ENCODE measurements around the gene FAU. TPM values are rescaled to one million over a fixed set of nuclear protein-coding genes. Genes with fewer than 3 reads are reported as not detected.
"Not testable (repeated sequence)": the region's sequence is repeated elsewhere in the genome, so short reads cannot be mapped to it uniquely, and the experiment has no call there.

Gene FAU
- total RNA-seq, 2 experiments from 2014 or later = 1,125 to 1,182 TPM

GRCh38 chr11:65128182-65129145, 6.5 kb upstream of the FAU start:
- ATAC-seq (no peak), DNase-seq (no peak)
- H3K4me3 Mint-ChIP-seq = no peak overlapping the region
- CTCF ChIA-PET = interaction anchor here (0.7 to 0.9 kb wide), 2 partner anchors 16 to 260 kb away, joined by 3 read pairs; no protein-coding TSS in a partner anchor
- intact Hi-C loops (cut with DNase I, micrococcal nuclease) = no loop called here
- H3K9me3 Mint-ChIP-seq (ENCODE audit: low read depth) = no peaks in the 10 kb centered on the region
- POLR2A ChIA-PET = interaction anchor here (0.6 to 1.1 kb wide), 2 partner anchors 205 to 316 kb away, joined by 3 to 4 read pairs; partner anchors contain the start of gene DPF2
- peaks cover 20% of the 10 kb centered on the region for H3K4me1 Mint-ChIP-seq
- peaks cover 30% of the 10 kb centered on the region for H3K36me3 Mint-ChIP-seq (ENCODE audit: low read depth)
- H3K27me3 Mint-ChIP-seq = no peaks in the 10 kb centered on the region
- H3K27ac Mint-ChIP-seq = no peak overlapping the region

- no peaks in the 10 kb centered on the region for H3K9me3 Mint-ChIP-seq (ENCODE audit: low read depth)
- peaks cover 26% of the 10 kb centered on the region for H3K36me3 Mint-ChIP-seq (ENCODE audit: low read depth)
- no peak overlapping the region for H3K4me3 Mint-ChIP-seq
- DNase-seq = no peak
- H3K27ac Mint-ChIP-seq = no peak overlapping the region
- peaks cover 17% of the 10 kb centered on the region for H3K4me1 Mint-ChIP-seq
- no peak for ATAC-seq
- ChIA-PET POLR2A (interaction anchor here (0.6 to 1.1 kb wide), 2 partner anchors 206 to 315 kb away, joined by 3 to 4 read pairs; partner anchors contain the start of gene DPF2), CTCF (interaction anchor here (0.7 to 1.1 kb wide), 2 partner anchors 16 to 70 kb away, joined by 3 to 4 read pairs; partner anchors contain the start of gene TM7SF2)
- intact Hi-C loops (cut with DNase I, micrococcal nuclease) = no loop called here
- H3K27me3 Mint-ChIP-seq = no peaks in the 10 kb centered on the region
Measured at GRCh38 chr11:65127473-65128181, 5.7 kb upstream of the FAU start.

- CTCF ChIA-PET = interaction anchor here (1.1 kb wide), 1 partner anchor 15 kb away, joined by 4 read pairs; the partner anchor contains the start of gene TM7SF2
- POLR2A ChIA-PET = interaction anchor here (0.6 kb wide), 1 partner anchor 19 kb away, joined by 6 read pairs; no protein-coding TSS in a partner anchor
- Mint-ChIP-seq H3K4me3 (no peak overlapping the region), H3K27me3 (no peaks in the 10 kb centered on the region), H3K9me3 (ENCODE audit: low read depth) (no peaks in the 10 kb centered on the region), H3K4me1 (peaks cover 14% of the 10 kb centered on the region), H3K27ac (no peak overlapping the region), H3K36me3 (ENCODE audit: low read depth) (peaks cover 28% of the 10 kb centered on the region)
- intact Hi-C loops (cut with DNase I, micrococcal nuclease) = no loop called here
- no peak for ATAC-seq
- no peak for DNase-seq
Measured at GRCh38 chr11:65126624-65127274, 4.8 kb upstream of the FAU start.

- ATAC-seq (no peak), DNase-seq (no peak)
- H3K27me3 Mint-ChIP-seq = no peaks in the 10 kb centered on the region
- peaks cover 20% of the 10 kb centered on the region for H3K4me1 Mint-ChIP-seq
- ChIA-PET CTCF (interaction anchor here (0.7 kb wide), 1 partner anchor 21 kb away, joined by 3 read pairs; no protein-coding TSS in a partner anchor), POLR2A (no interaction called here)
- intact Hi-C loops (cut with DNase I, micrococcal nuclease) = no loop called here
- peaks cover 36% of the 10 kb centered on the region for H3K36me3 Mint-ChIP-seq (ENCODE audit: low read depth)
- H3K9me3 Mint-ChIP-seq (ENCODE audit: low read depth) = no peaks in the 10 kb centered on the region
- no peak overlapping the region for H3K4me3 Mint-ChIP-seq
- no peak overlapping the region for H3K27ac Mint-ChIP-seq
Measured at GRCh38 chr11:65125197-65126056, 3.5 kb upstream of the FAU start.

GRCh38 chr11:65124480-65125196, 2.7 kb upstream of the FAU start:
- H3K4me3 Mint-ChIP-seq = peak overlapping the region; percentile 24
- CTCF ChIA-PET = interaction anchor here (0.5 to 1.7 kb wide), 3 partner anchors 10 to 251 kb away, joined by 3 to 4 read pairs (median 3); no protein-coding TSS in a partner anchor
- no peak for ATAC-seq

GRCh38 chr11:65121447-65121864, 478 bp downstream of the FAU start:
- Mint-ChIP-seq H3K36me3 (ENCODE audit: low read depth) (peaks cover 60% of the 10 kb centered on the region), H3K9me3 (ENCODE audit: low read depth) (no peaks in the 10 kb centered on the region), H3K4me1 (peaks cover 42% of the 10 kb centered on the region), H3K4me3 (peak overlapping the region; percentile 100), H3K27ac (peak overlapping the region; percentile 100), H3K27me3 (no peaks in the 10 kb centered on the region)
- DNase-seq = peak; percentile 59
- no peak for ATAC-seq
- intact Hi-C loops (cut with DNase I, micrococcal nuclease) = no loop called here
- CTCF ChIA-PET = interaction anchor here (0.7 to 2.6 kb wide), 11 partner anchors 8 to 769 kb away, joined by 3 to 20 read pairs (median 5); partner anchors contain the start of genes CCDC85B, SYVN1 and TM7SF2
- POLR2A ChIA-PET = interaction anchor here (0.5 to 2.0 kb wide), 9 partner anchors 10 to 377 kb away, joined by 3 to 19 read pairs (median 3); partner anchors contain the start of genes MALAT1 and TM7SF2

More at GRCh38 chr11:65124480-65125196, 2.7 kb upstream of the FAU start:
- peak overlapping the region; percentile 21 for H3K27ac Mint-ChIP-seq
- no peaks in the 10 kb centered on the region for H3K27me3 Mint-ChIP-seq
- POLR2A ChIA-PET = no interaction called here
- H3K36me3 Mint-ChIP-seq (ENCODE audit: low read depth) = peaks cover 44% of the 10 kb centered on the region
- DNase-seq = no peak
- peaks cover 27% of the 10 kb centered on the region for H3K4me1 Mint-ChIP-seq
- intact Hi-C loops (cut with DNase I, micrococcal nuclease) = no loop called here
- H3K9me3 Mint-ChIP-seq (ENCODE audit: low read depth) = no peaks in the 10 kb centered on the region

- peaks cover 46% of the 10 kb centered on the region for H3K4me1 Mint-ChIP-seq
- ChIA-PET CTCF (interaction anchor here (0.7 to 2.6 kb wide), 6 partner anchors 8 to 770 kb away, joined by 3 to 20 read pairs (median 9); partner anchors contain the start of genes CCDC85B, SYVN1 and TM7SF2), POLR2A (interaction anchor here (0.6 kb wide), 1 partner anchor 41 kb away, joined by 12 read pairs; no protein-coding TSS in a partner anchor)
- H3K36me3 Mint-ChIP-seq (ENCODE audit: low read depth) = peaks cover 58% of the 10 kb centered on the region
- ATAC-seq (no peak), DNase-seq (no peak)
- H3K9me3 Mint-ChIP-seq (ENCODE audit: low read depth) = no peaks in the 10 kb centered on the region
- intact Hi-C loops (cut with DNase I, micrococcal nuclease) = no loop called here
- peak overlapping the region; percentile 100 for H3K4me3 Mint-ChIP-seq
- no peaks in the 10 kb centered on the region for H3K27me3 Mint-ChIP-seq
- peak overlapping the region; percentile 100 for H3K27ac Mint-ChIP-seq
Measured at GRCh38 chr11:65120831-65121230, 1.1 kb downstream of the FAU start.

- peaks cover 61% of the 10 kb centered on the region for H3K36me3 Mint-ChIP-seq (ENCODE audit: low read depth)
- intact Hi-C loops (cut with DNase I, micrococcal nuclease) = loop anchor here (10.0 kb wide), 3 partner anchors 345 to 875 kb away; partner anchors contain the start of genes CCDC88B (in 1 of the 2), FKBP2 (in 1 of the 2), PPP1R14B (in 1 of the 2) and SF1 (in 1 of the 2)
Measured at GRCh38 chr11:65119670-65119995, 2.3 kb downstream of the FAU start.

GRCh38 chr11:65118891-65119669, 2.9 kb downstream of the FAU start:
- not testable (repeated sequence) for DNase-seq; H3K27me3 Mint-ChIP-seq; ATAC-seq; H3K9me3 Mint-ChIP-seq (ENCODE audit: low read depth)
- Mint-ChIP-seq H3K4me1 (peaks cover 53% of the 10 kb centered on the region), H3K27ac (peak overlapping the region; percentile 79), H3K36me3 (ENCODE audit: low read depth) (peaks cover 55% of the 10 kb centered on the region), H3K4me3 (peak overlapping the region; percentile 100)
- intact Hi-C loops (cut with DNase I, micrococcal nuclease) = loop anchor here (10.0 kb wide), 3 partner anchors 344 to 874 kb away; partner anchors contain the start of genes CCDC88B (in 1 of the 2), FKBP2 (in 1 of the 2), PPP1R14B (in 1 of the 2) and SF1 (in 1 of the 2)
- CTCF ChIA-PET = interaction anchor here (0.5 to 2.0 kb wide), 7 partner anchors 10 to 106 kb away, joined by 3 to 17 read pairs (median 3); no protein-coding TSS in a partner anchor
- POLR2A ChIA-PET = interaction anchor here (1.6 to 2.0 kb wide), 2 partner anchors 16 to 20 kb away, joined by 4 to 9 read pairs; no protein-coding TSS in a partner anchor

More at GRCh38 chr11:65119670-65119995, 2.3 kb downstream of the FAU start:
- Mint-ChIP-seq H3K4me1 (peaks cover 53% of the 10 kb centered on the region), H3K4me3 (peak overlapping the region; percentile 100), H3K9me3 (ENCODE audit: low read depth) (no peaks in the 10 kb centered on the region), H3K27ac (peak overlapping the region; percentile 100), H3K27me3 (no peaks in the 10 kb centered on the region)
- DNase-seq (no peak), ATAC-seq (no peak)
- ChIA-PET CTCF (no interaction called here), POLR2A (no interaction called here)

Measured in activated CD4-positive, alpha-beta T cell treated with anti-CD3 and anti-CD28 coated beads for 36 hours (primary cell).